ENCODE data around the gene FUZ.
A peak's percentile ranks its signal among the peaks of the same experiment; 100 is the strongest.
"Not testable (repeated sequence)": the region's sequence is repeated elsewhere in the genome, so short reads cannot be mapped to it uniquely, and the experiment has no call there.

Gene FUZ

DNA sequence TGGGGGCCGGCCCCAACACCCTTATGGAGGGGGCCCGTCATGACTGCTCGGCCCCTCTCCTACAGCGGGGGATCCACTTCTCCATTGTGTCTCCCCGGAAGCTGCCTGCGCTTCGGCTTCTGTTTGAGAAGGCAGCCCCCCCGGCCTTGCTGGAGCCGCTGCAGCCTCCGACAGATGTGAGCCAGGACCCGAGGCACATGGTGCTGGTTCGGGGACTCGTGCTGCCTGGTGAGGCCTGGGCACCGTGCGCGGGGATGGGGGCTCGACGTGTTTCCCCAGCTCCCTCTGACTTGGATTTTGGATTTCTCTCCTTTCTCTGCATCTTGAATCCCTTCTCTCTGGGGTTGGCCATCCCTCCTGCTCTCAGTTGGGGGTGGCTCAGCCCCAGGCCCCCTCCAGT lies 16.6 kb upstream of the FUZ start:
- Mint-ChIP-seq H3K36me3 (ENCODE audit: low read depth) (peaks cover 13% of the 10 kb centered on the region), H3K27me3 (ENCODE audit: low read depth) (no peaks in the 10 kb centered on the region), H3K9me3 (no peaks in the 10 kb centered on the region), H3K4me3 (no peak overlapping the region), H3K4me1 (ENCODE audit: low read depth) (no peaks in the 10 kb centered on the region), H3K27ac (no peak overlapping the region)

DNA sequence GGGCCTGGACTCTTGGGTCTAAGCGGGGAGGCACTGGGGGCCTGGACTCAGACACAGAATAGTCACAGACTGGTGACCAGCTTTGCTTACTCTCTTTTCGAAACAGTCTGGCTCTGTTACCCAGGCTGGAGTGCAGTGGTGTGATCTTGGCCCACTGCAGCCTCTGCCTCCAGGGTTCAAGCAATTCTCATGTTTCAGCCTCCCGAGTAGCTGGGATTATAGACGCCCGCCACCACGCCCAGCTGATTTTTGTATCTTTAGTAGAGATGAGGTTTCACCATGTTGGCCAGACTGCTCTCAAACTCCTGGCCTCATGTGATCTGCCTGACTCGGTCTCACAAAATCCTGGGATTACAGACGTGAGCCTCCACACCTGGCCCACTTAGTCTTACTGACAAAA lies 16.1 kb upstream of the FUZ start:
- Mint-ChIP-seq H3K27ac (no peak overlapping the region), H3K27me3 (ENCODE audit: low read depth) (no peaks in the 10 kb centered on the region), H3K36me3 (ENCODE audit: low read depth) (peaks cover 11% of the 10 kb centered on the region), H3K4me1 (ENCODE audit: low read depth) (no peaks in the 10 kb centered on the region), H3K9me3 (no peaks in the 10 kb centered on the region), H3K4me3 (no peak overlapping the region)

DNA sequence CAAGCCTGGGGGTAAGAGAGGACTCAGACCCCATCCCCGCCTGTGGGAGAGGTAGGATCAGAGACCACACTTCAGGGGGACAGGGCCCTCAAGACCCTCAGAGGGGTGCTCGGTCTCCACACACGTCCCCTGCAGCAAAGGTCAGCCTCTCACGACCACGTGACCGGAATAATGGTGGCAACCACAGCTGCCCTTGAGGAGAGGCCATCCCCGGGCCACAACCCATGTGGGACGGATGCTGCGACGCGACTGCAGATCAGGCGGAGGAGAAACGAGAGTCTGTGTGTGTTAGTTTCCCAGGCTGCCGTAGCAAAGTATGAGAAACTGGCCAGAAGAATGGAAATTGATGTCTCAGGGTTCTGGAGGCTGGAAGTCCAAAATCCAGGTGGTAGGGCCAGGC lies 13.9 kb upstream of the FUZ start:
- Mint-ChIP-seq H3K27me3 (ENCODE audit: low read depth) (no peaks in the 10 kb centered on the region), H3K27ac (no peak overlapping the region), H3K9me3 (no peaks in the 10 kb centered on the region), H3K4me3 (no peak overlapping the region), H3K4me1 (ENCODE audit: low read depth) (no peaks in the 10 kb centered on the region), H3K36me3 (ENCODE audit: low read depth) (no peaks in the 10 kb centered on the region)

DNA sequence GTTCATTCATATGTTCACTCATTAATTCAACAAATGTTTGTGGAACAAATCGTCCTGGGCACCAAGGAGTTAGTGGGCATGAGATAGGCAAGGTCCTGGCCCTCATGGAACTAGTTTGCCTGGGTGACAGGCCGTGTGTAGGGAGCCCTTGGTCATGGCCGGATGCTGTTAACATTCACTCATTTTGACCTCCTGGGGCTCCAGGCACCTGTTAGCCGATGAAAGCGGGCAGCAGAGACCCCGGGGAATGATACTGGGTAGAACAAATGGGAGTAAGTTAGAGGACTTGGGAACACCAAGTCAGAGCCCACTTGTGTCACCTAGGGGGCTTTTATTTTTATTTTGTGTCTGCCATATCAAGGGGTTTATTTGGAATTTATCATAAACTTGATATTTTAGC lies 11.6 kb upstream of the FUZ start:
- no peak overlapping the region for H3K4me3 Mint-ChIP-seq
- H3K36me3 Mint-ChIP-seq (ENCODE audit: low read depth) = peaks cover 5% of the 10 kb centered on the region
- no peak overlapping the region for H3K27ac Mint-ChIP-seq
- H3K9me3 Mint-ChIP-seq = no peaks in the 10 kb centered on the region
- no peaks in the 10 kb centered on the region for H3K27me3 Mint-ChIP-seq (ENCODE audit: low read depth)
- H3K4me1 Mint-ChIP-seq (ENCODE audit: low read depth) = peaks cover 3% of the 10 kb centered on the region

DNA sequence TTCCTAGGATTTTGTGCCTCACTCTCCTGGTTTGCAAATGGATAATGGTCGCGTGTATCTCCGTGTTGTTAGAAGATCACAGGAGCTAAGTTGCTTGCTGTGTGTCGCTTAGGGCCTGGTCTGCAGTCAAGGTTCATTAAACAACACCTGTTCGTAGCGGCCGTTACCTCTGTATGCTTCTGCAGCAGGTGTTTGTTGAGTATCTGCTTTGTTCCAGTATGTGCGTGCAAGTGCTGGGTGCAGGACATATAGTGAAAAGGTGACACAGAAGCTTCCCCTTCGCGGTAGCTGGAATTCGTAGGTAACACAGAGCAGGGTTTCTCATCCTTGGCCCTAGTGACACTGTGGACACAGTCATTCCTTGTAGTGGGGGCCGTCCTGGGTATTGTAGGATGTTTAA lies 10.4 kb upstream of the FUZ start:
- H3K27ac Mint-ChIP-seq = no peak overlapping the region
- no peaks in the 10 kb centered on the region for H3K9me3 Mint-ChIP-seq
- no peak overlapping the region for H3K4me3 Mint-ChIP-seq
- H3K4me1 Mint-ChIP-seq (ENCODE audit: low read depth) = peaks cover 11% of the 10 kb centered on the region
- H3K27me3 Mint-ChIP-seq (ENCODE audit: low read depth) = no peaks in the 10 kb centered on the region
- peaks cover 5% of the 10 kb centered on the region for H3K36me3 Mint-ChIP-seq (ENCODE audit: low read depth)

DNA sequence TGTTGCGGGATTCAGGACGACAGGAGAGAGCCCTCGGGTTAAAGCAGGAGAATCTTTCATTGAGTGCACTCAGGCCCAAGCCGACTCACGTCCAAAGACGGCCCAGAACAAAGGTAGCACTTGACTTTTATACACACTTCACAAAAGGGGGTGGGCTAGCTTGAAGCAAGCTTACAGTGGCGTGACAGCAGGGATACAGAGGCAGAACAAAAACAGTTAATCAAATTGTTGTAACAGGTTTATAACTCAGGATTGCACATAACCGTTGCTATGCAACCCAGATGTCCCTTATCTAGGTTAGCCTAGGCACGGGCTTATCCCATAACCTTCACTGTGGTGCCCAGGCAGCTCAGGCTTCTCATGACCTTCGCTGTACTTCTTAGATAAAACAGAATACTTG lies 7.0 kb upstream of the FUZ start:
- H3K27me3 Mint-ChIP-seq (ENCODE audit: low read depth) = no peaks in the 10 kb centered on the region
- peaks cover 5% of the 10 kb centered on the region for H3K36me3 Mint-ChIP-seq (ENCODE audit: low read depth)
- no peak overlapping the region for H3K4me3 Mint-ChIP-seq
- peaks cover 17% of the 10 kb centered on the region for H3K4me1 Mint-ChIP-seq (ENCODE audit: low read depth)
- H3K9me3 Mint-ChIP-seq = no peaks in the 10 kb centered on the region
- H3K27ac Mint-ChIP-seq = no peak overlapping the region

DNA sequence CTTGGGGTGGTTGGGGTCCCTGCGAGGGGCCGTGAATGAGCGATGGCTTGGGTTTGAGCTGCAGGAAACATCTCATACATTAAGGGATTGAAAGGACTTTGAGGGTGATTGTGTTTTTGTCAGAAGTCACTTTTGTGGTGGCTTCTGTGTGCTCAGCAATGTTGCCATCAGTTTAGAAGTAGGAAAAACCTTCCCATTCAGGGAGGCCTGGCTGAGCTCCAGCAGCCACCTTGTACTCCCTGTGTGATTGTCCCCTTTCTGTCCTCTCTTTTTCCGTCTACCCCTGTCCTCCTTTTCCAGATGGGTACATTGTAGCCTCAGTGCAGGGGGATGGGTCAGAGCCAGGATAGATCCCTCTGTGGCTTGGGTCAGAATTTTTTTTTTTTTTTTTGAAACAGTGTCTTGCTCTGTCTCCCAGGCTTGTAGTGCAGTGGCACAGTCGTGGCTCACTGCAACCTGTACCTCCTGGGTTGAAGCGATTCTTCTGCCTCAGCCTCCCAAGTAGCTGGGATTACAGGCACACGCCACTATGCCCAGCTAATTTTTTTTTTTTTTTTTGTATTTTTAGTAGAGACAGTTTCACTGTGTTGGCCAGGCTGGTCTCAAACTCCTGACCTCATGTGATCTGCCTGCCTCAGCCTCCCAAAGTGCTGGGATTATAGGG lies 6.5 kb upstream of the FUZ start:
- not testable (repeated sequence) for H3K9me3 Mint-ChIP-seq; H3K27me3 Mint-ChIP-seq (ENCODE audit: low read depth); H3K36me3 Mint-ChIP-seq (ENCODE audit: low read depth)
- Mint-ChIP-seq H3K4me1 (ENCODE audit: low read depth) (peaks cover 19% of the 10 kb centered on the region), H3K27ac (peak overlapping the region; percentile 94), H3K4me3 (peak overlapping the region; percentile 91)

DNA sequence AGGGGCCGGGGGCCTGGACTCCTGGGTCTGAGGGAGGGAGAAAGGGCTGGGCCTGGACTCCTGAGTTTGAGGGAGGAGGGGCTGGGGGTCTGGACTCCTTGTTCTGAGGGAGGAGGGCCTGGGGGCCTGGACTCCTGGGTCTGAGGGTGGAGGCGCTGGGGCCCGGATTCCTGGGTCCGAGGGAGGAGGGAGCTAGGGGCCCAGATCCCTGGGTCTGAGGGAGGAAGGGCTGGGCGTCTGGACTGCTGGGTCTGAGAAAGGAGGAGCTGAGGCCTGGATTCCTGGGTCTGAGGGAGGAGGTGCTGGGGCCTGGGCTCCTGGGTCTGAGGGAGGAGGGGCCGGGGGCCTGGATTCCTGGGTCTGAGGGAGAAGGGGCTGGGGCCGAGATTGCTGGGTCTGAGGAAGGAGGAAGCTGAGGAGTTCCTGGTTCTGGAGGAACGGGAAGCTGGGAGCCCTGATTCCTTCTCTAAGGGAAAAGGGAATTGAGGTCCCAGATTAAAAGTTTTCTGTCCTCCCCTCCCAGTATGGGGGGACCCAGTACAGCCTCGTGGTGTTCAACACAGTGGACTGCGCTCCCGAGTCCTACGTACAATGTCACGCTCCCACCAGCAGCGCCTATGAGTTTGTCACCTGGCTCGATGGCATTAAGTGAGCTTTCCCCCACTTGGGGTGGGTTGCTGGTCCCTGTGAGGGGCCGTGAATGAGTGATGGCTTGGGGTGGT lies 5.7 kb upstream of the FUZ start:
- Mint-ChIP-seq H3K9me3 (no peaks in the 10 kb centered on the region), H3K27me3 (ENCODE audit: low read depth) (no peaks in the 10 kb centered on the region), H3K27ac (peak overlapping the region; percentile 94), H3K36me3 (ENCODE audit: low read depth) (peaks cover 5% of the 10 kb centered on the region), H3K4me1 (ENCODE audit: low read depth) (peaks cover 20% of the 10 kb centered on the region), H3K4me3 (peak overlapping the region; percentile 91)

DNA sequence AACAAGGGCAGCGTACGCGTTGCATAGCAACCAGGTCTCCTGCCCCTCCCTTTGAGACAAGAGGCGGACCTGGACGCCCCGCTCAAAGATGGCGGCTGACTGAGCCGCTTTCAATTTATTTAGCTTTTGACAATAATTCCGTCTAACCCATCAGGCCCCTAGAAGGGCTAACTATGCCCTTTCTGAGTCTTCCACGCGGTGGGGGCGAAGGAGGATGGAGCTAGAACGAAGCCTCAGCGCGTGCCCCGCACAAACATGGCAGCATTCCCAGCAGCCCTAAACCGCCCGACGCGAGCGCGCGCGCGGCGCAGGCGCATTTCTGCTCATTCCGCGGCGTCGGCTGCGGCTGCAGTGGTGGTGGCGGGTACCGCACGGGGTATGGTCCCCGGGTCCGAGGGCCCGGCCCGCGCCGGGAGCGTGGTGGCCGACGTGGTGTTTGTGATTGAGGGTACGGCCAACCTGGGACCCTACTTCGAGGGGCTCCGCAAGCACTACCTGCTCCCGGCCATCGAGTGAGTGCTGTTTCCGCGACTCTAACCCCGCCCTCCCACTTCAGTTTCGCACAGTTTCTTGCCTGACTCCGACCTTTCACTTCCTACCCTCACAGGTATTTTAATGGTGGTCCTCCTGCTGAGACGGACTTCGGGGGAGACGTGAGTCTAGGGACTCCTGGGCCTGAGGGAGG lies 5.0 kb upstream of the FUZ start, which contains the start of gene MED25:
Gene MED25, plus strand, starts transcription at position 326 of the 685 bp plus-strand sequence. Its CDS starts 53 bp downstream, at position 379.
- Mint-ChIP-seq H3K36me3 (ENCODE audit: low read depth) (peaks cover 5% of the 10 kb centered on the region), H3K9me3 (no peaks in the 10 kb centered on the region), H3K4me1 (ENCODE audit: low read depth) (peaks cover 25% of the 10 kb centered on the region), H3K27me3 (ENCODE audit: low read depth) (no peaks in the 10 kb centered on the region), H3K4me3 (peak within 1 kb of the TSS; percentile 91), H3K27ac (peak within 1 kb of the TSS; percentile 94)

DNA sequence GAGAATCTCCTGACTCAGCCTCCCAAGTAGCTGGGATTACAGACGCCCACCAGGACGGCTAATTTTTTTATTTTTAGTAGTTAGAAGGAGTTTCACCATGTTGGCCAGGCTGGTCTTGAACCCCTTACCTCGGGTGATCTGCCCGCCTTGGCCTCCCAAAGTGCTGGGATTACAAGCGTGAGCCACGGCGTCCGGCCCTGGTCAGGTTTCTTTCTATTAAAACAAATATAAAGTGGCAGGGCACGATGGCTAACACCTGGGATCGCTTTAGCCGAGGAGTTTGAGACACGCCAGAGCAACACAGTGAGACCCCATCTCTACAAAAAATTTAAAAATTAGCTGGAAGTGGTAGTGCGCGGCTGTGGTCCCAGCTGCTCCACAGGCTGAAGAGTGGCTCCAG lies 3.5 kb upstream of the FUZ start:
- H3K9me3 Mint-ChIP-seq = no peaks in the 10 kb centered on the region
- H3K27ac Mint-ChIP-seq = no peak overlapping the region
- peaks cover 5% of the 10 kb centered on the region for H3K36me3 Mint-ChIP-seq (ENCODE audit: low read depth)
- peaks cover 31% of the 10 kb centered on the region for H3K4me1 Mint-ChIP-seq (ENCODE audit: low read depth)
- H3K27me3 Mint-ChIP-seq (ENCODE audit: low read depth) = no peaks in the 10 kb centered on the region
- H3K4me3 Mint-ChIP-seq = peak overlapping the region; percentile 28

DNA sequence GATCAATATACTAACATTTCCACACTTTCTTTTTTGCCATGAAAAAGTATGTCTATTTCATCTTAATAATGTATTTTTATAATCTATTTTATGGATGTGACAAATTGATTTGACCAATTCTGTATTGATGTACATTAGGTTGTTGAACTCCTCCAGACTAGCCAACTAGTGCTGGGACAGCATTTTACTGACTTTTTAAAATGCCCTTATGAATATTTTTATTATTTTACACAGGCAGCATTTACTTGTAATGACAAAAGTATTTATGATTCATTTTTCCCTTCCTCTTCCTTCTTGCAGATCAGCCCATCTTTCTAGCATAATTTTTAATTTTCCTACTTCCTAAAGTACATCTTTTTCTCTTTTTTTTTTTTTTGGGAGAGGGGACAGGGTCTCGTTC lies 918 bp upstream of the FUZ start:
- Mint-ChIP-seq H3K4me1 (ENCODE audit: low read depth) (peaks cover 27% of the 10 kb centered on the region), H3K9me3 (no peaks in the 10 kb centered on the region), H3K36me3 (ENCODE audit: low read depth) (no peaks in the 10 kb centered on the region), H3K27ac (peak overlapping the region; percentile 95), H3K27me3 (ENCODE audit: low read depth) (no peaks in the 10 kb centered on the region), H3K4me3 (peak overlapping the region; percentile 51)

DNA sequence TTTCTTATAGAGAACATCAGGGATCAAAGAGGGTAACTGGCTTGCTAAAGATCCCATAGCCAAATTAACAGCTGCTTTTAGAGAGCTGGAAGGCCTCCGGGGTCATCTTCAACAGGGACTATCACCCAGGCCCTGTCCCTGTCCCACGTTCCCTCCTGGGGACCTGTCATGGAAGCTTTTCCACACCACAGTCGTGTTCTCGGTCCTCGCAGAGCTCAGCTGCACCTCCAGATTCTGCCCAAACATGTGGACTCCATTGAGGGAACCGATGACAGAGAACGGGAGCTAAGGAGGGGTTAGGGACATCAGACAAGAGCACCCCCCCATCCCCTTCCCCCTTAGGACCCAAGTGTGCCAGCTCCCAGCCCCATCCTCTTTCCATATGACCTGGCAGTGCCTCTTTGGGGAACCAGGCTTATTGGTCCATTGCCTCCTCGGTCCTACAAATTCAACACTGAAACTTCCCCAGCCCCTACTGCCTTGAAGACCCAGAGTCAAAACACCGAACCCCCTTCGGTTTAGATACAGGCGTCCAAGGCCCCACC lies 568 bp downstream of the FUZ start:
- Mint-ChIP-seq H3K4me1 (ENCODE audit: low read depth) (peaks cover 30% of the 10 kb centered on the region), H3K36me3 (ENCODE audit: low read depth) (no peaks in the 10 kb centered on the region), H3K4me3 (peak overlapping the region; percentile 82), H3K9me3 (no peaks in the 10 kb centered on the region), H3K27ac (peak overlapping the region; percentile 95), H3K27me3 (ENCODE audit: low read depth) (no peaks in the 10 kb centered on the region)

DNA sequence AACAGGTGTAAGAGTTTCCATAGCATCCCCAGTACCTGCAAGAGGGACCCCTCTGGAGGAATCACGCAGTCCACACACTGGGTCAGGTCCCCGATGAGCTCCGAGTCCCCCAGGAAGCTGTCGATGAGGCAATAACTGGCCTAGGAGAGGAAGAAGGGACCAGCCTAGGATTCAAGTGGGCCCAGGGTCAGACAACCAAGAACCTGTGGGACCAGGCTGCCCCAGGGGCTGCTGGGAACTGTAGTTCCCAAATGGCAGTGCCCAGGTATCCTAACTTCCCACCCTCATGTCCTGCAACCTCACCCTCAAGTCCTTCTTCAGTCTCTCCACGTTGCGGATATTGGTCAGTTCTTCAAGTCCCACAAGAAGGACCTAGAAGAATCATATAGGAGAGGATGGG lies 1.8 kb downstream of the FUZ start:
- Mint-ChIP-seq H3K4me3 (peak overlapping the region; percentile 25), H3K36me3 (ENCODE audit: low read depth) (peaks cover 2% of the 10 kb centered on the region), H3K27ac (no peak overlapping the region), H3K27me3 (ENCODE audit: low read depth) (no peaks in the 10 kb centered on the region), H3K9me3 (no peaks in the 10 kb centered on the region), H3K4me1 (ENCODE audit: low read depth) (peaks cover 26% of the 10 kb centered on the region)

DNA sequence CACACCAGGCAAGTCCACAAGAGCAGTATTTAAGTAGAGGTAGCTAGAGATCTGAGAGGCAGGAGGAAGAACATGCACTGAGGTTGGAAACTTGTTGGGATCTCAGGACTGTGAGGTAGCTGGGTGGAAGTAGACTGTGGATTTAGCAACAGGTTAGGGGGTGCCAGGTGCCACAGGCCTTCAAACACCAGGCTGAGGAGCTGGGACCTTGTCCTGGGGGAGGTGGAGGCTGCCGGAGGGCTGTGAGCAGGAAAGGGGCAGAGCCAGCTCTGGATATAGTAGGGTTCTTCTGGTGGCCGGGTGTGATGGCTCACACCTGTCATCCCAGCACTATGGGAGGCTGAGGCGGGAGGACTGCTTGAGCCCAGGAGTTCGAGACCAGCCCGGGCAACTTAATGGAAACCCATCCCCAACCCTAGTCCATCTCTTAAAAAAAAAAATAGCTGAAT lies 3.1 kb downstream of the FUZ start:
- H3K4me1 Mint-ChIP-seq (ENCODE audit: low read depth) = peaks cover 27% of the 10 kb centered on the region
- peak overlapping the region; percentile 81 for H3K4me3 Mint-ChIP-seq
- H3K27me3 Mint-ChIP-seq (ENCODE audit: low read depth) = no peaks in the 10 kb centered on the region
- H3K9me3 Mint-ChIP-seq = no peaks in the 10 kb centered on the region
- peaks cover 6% of the 10 kb centered on the region for H3K36me3 Mint-ChIP-seq (ENCODE audit: low read depth)
- H3K27ac Mint-ChIP-seq = peak overlapping the region; percentile 42
